ENCODE data around the gene RTP1.
A peak's percentile ranks its signal among the peaks of the same experiment; 100 is the strongest.
"Not testable (repeated sequence)": the region's sequence is repeated elsewhere in the genome, so short reads cannot be mapped to it uniquely, and the experiment has no call there.

Gene RTP1

GRCh38 chr3:187197335-187197649, at the start of gene RTP1:
RTP1 (plus strand) TSS chr3:187197486; CDS start chr3:187197516, 30 bp downstream.
- DNase-seq (ENCODE audit: low read depth in 3 of 3): no peak

- no peak for DNase-seq (ENCODE audit: low read depth in 3 of 3)
Observed at GRCh38 chr3:187150186-187150585, 47.1 kb upstream of the RTP1 start.

GRCh38 chr3:187150599-187150998, 46.7 kb upstream of the RTP1 start:
- DNase-seq (ENCODE audit: low read depth in 3 of 3): peak; percentile 41 to 66 (median 49)

DNA sequence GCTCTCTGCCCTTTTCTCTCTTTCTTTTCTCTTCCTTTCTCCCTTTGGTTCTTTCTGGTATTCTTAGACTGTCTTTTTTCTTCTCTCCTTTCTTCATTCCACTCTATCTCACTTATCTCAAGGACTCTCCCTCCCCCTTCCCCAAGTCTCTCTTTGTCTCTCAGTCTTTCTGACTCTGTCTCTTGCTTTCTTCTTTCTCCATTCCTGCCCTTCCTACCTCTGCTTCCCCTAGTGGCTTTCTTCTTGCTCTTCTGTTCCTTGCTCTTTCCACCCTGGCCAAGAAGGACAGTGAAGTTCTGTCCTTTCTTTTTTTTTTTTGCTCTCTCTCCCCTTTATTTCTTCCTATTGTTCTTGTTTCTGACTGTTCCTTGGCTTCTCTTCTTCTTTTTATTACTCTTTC, 35.7 kb upstream of the RTP1 start:
- no peak for DNase-seq (ENCODE audit: low read depth in 3 of 3)

- no peak for DNase-seq (ENCODE audit: low read depth in 3 of 3)
Observed at GRCh38 chr3:187162265-187162953, 34.9 kb upstream of the RTP1 start.

DNA sequence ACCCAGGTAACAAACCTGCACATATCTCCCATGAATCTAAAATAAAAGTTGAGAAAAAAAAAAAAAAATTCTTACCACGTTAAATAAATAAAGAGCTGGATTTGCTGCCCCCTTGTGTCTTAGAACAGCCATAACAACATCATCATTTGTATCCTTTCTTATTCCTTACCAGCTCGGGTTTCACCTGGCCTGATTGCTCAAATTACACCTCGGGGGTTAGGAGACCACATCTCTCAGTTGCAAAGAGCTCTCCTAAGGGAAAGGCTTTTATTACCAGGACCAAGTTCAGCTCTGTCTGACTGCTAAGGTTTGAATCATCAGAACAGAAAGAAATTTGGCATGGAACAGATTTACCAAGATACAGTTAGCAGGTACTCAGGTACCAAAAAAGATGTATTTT, 32.1 kb upstream of the RTP1 start:
- DNase-seq (ENCODE audit: low read depth in 3 of 3): peak in 2 of 3 experiments; percentile 1 to 18

DNA sequence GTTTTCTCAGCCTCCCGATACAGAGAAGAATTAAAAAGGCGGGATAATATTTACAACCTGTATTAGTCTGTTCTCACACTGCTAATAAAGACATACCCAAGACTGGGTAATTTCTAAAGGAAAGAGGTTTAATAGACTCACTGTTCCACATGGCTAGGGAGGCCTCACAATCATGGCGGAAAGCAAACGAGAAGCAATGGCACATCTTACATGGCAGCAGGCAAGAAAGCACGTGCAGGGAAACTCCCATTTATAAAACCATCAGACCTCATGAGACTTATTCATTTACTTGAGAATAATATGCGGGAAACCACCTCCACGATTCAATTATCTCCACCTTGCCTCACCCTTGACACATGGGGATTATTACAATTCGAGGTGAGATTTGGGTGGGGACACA, 30.5 kb upstream of the RTP1 start:
- no peak for DNase-seq (ENCODE audit: low read depth in 3 of 3)

DNA sequence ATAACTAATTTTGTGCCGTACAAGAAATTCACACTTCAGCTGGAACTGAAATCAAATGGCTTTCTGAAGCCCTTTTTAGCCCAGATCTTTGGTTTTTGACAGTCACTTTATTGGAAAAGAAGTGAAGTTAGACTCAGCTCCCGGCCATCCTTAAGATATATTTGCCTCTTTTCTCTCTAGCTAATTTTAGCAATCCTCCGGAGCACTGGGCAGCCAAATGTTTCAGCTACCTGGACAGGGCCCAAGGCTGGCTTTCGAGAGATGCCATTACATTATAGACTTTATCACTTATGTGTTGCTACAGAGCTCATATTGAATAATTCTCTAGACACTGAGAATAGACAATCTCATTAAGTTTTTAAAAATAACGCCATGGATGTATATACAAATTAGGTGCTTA, 29.5 kb upstream of the RTP1 start:
- DNase-seq (ENCODE audit: low read depth in 3 of 3): no peak

- DNase-seq (ENCODE audit: low read depth in 3 of 3): no peak
Observed at GRCh38 chr3:187169231-187169960, 27.9 kb upstream of the RTP1 start.

DNA sequence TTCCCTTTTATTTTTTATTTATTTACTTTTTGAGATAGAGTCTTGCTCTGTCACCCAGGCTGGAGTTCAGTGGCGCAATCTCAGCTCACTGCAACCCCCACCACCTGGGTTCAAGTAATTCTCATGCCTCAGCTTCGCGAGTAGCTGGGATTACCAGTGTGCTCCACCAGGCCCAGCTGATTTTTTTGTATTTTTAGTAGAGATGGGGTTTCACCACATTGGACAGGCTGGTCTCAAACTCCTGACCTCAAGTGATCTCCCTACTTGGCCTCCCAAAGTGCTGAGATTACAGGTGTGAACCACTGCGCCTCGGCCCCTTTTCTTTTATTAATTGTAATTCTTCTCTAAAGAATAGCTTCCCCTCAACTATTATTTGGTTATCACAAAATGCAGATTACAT, 26.4 kb upstream of the RTP1 start:
- DNase-seq (ENCODE audit: low read depth in 3 of 3): not testable (repeated sequence)

GRCh38 chr3:187172929-187173328, 24.4 kb upstream of the RTP1 start:
- no peak for DNase-seq (ENCODE audit: low read depth in 3 of 3)

GRCh38 chr3:187181454-187182170, 15.7 kb upstream of the RTP1 start:
- DNase-seq (ENCODE audit: low read depth in 3 of 3): no peak

GRCh38 chr3:187183210-187183862, 13.9 kb upstream of the RTP1 start:
- no peak for DNase-seq (ENCODE audit: low read depth in 3 of 3)

GRCh38 chr3:187183903-187184302, 13.4 kb upstream of the RTP1 start:
- DNase-seq (ENCODE audit: low read depth in 3 of 3): no peak

- DNase-seq (ENCODE audit: low read depth in 3 of 3): no peak
Observed at GRCh38 chr3:187185759-187186158, 11.5 kb upstream of the RTP1 start.

DNA sequence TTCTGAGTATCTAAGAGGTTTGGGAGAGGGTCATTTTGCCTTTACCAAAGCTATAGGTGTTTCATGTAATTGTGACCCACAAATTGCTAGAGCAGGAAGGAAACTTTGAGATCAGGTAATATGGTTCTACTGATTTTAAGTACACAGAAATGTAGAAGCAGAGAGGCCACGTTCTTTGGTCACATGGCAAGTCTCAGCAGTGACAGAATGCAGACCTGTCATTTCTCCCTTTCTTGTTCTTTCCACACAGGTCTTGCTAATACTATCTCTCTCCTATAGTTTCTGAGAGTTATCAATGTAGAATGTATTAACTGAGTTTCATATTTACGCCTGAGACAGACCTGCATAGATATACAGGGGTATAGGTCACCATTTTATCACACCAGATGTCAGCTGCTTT, 10.9 kb upstream of the RTP1 start:
- no peak for DNase-seq (ENCODE audit: low read depth in 3 of 3)

- DNase-seq (ENCODE audit: low read depth in 3 of 3): no peak
Observed at GRCh38 chr3:187186801-187187421, 10.4 kb upstream of the RTP1 start.

DNA sequence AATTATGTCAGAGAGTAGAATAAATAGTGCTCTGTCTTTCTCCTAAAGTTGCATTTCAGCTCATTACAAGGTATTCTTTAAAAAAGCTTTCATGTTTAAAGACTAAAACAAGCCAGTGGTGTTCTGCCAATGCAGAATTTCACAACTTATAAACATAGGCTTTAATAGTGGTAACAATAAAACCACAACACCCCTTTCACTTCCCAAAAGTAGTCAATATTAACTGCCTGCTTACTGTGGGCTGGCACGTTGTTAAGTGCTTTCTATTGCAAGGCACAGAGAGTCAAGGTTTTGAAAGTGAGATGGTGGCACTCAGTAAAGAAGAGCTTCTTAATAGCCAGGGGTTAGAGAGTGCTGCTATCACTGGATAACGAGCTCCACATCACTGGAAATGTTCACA, 8.4 kb upstream of the RTP1 start:
- no peak for DNase-seq (ENCODE audit: low read depth in 3 of 3)

DNA sequence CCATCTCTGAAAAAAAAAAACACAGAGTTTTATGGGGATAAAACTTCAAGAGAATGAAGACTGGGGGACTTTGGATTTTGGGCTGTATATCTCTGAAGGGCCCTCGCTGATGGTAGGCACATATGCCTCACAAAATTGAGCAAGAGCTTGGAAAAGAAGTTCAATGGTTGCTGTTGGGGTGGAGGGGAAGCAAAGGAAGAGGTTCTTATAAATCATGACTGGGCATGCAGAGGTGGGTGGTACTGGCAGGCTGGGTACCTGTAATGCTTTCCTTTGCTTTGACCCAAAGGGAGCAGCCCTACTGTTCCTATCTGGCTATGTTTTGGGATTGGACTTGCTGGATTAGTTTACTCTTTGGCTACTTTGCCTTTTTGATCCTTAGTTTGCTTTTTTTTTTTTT, 6.0 kb upstream of the RTP1 start:
- no peak for DNase-seq (ENCODE audit: low read depth in 3 of 3)

- DNase-seq (ENCODE audit: low read depth in 3 of 3): no peak
Observed at GRCh38 chr3:187193181-187193580, 4.1 kb upstream of the RTP1 start.

DNA sequence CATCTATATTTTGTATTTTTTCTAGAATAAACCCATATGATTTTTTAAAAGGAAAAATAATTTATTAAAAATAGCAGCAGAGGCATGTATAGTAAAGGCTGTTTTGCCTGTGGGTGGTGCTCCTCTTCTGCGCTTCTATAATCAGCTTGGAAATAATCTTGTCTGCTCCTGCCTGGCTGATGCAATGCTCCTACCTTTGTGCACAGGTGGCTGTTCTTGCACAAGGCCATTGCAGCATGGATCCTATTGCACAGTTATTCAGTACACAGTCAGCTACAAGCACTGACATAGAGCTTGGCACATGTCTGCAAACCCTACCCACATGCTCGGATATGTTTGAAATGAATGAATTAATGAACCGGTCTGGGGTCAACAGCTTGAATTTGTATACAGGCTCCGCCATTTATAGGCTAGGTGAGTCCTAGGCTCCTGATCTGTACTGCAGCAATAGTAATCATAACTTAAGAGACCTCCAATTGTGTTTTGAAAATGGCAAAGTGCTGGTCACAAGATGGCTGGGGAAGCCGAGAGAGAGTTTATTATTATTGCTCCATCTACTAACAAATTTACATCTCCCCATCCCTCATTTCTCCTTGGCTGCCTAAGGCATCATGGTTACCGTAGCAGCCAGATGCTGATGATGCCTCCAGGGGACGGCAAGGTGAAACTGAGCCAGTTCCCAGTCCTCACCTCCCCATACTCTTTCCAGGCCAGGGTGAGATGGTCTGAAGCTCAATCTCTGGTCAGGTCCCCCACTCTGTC, 532 bp upstream of the RTP1 start:
- no peak for DNase-seq (ENCODE audit: low read depth in 3 of 3)
